WTC11 (cell line): Measurements from ENCODE around the gene MOB3B. TPM values are rescaled to one million over a fixed set of nuclear protein-coding genes. Genes with fewer than 3 reads are reported as not detected.

Experiments
- ATAC-seq: fragments of 200-7000 bp; cut with Tn5 transposase; 2 replicates; pipeline ENCODE4 v1.10.0; 2021; ENCODE audit warnings: mild to moderate bottlenecking, moderate library complexity
- CTCF ChIA-PET: fragments of 300-600 bp; sonication (Branson Sonifier 250); formaldehyde crosslinking; loops from one replicate; lab custom pipeline; 2021; ENCODE audit warnings: antibody characterized with exemption; lab: Charles Lee
- POLR2A ChIA-PET: fragments of 350-600 bp; sonication (Branson Sonifier 250); formaldehyde crosslinking; loops from one replicate; lab custom pipeline; 2021; ENCODE audit warnings: antibody characterized with exemption; lab: Charles Lee
- DNase-seq: peaks from one replicate; pipeline ENCODE4 v3.0.0; 2021; ENCODE audit warnings: low spot score
- H3K27ac Mint-ChIP-seq: 2 replicates; pipeline ENCODE4 v1.8.0; 2021; ENCODE audit warnings: mixed read lengths
- H3K27me3 Mint-ChIP-seq: 2 replicates; pipeline ENCODE4 v1.8.0; 2021; ENCODE audit warnings: low read depth, mild to moderate bottlenecking, moderate library complexity, mixed read lengths
- H3K36me3 Mint-ChIP-seq: 2 replicates; pipeline ENCODE4 v1.8.0; 2021; ENCODE audit warnings: mixed read lengths
- H3K4me1 Mint-ChIP-seq: 2 replicates; pipeline ENCODE4 v1.8.0; 2022; ENCODE audit warnings: mixed read lengths
- H3K4me3 Mint-ChIP-seq: 2 replicates; pipeline ENCODE4 v1.8.0; 2021; ENCODE audit warnings: mild to moderate bottlenecking, moderate library complexity, mixed read lengths
- H3K9me3 Mint-ChIP-seq: 2 replicates; pipeline ENCODE4 v1.8.0; 2021; ENCODE audit warnings: mixed read lengths
- CREB1 ChIP-seq: sonication (generic); formaldehyde crosslinking; IDR thresholded peaks from 2 replicates; pipeline ENCODE4 v1.8.0; 2023; ENCODE audit warnings: mild to moderate bottlenecking, missing genetic modification reagents
- FOXK1 ChIP-seq: sonication (generic); formaldehyde crosslinking; IDR thresholded peaks from 2 replicates; pipeline ENCODE4 v1.8.0; 2022; ENCODE audit warnings: mild to moderate bottlenecking, moderate library complexity, missing genetic modification reagents
- JAZF1 ChIP-seq: fragments of 250-450 bp; sonication (Bioruptor Pico); IDR thresholded peaks from 2 replicates; pipeline ENCODE4 v1.9.0; 2021; ENCODE audit warnings: moderate library complexity, mild to moderate bottlenecking, inconsistent platforms
- MXD4 ChIP-seq: fragments of 250-450 bp; sonication (Bioruptor Pico); IDR thresholded peaks from 2 replicates; pipeline ENCODE4 v1.8.0; 2021; ENCODE audit warnings: mild to moderate bottlenecking, moderate library complexity, borderline replicate concordance
- NR1H2 ChIP-seq: sonication (generic); formaldehyde crosslinking; IDR thresholded peaks from 2 replicates; pipeline ENCODE4 v1.9.0; 2021; ENCODE audit warnings: mild to moderate bottlenecking, moderate library complexity, missing genetic modification reagents
- NR2C2 ChIP-seq: sonication (generic); formaldehyde crosslinking; IDR thresholded peaks from 2 replicates; pipeline ENCODE4 v1.8.0; 2022; ENCODE audit warnings: mild to moderate bottlenecking, missing genetic modification reagents
- RORB ChIP-seq: fragments of 250-450 bp; sonication (Bioruptor Pico); IDR thresholded peaks from 2 replicates; pipeline ENCODE4 v1.9.0; 2021; ENCODE audit warnings: mild to moderate bottlenecking
- SMAD3 ChIP-seq: sonication (generic); formaldehyde crosslinking; IDR thresholded peaks from 2 replicates; pipeline ENCODE4 v1.8.0; 2022; ENCODE audit warnings: missing genetic modification reagents, mild to moderate bottlenecking, borderline replicate concordance
- ZNF317 ChIP-seq: sonication (generic); formaldehyde crosslinking; IDR thresholded peaks from 2 replicates; pipeline ENCODE4 v1.8.1; 2023; ENCODE audit warnings: low read depth, mild to moderate bottlenecking, moderate library complexity, missing genetic modification reagents, borderline replicate concordance
- ZNF416 ChIP-seq: fragments of 250-450 bp; sonication (Bioruptor Pico); IDR thresholded peaks from 2 replicates; pipeline ENCODE4 v1.9.0; 2021; ENCODE audit warnings: mild to moderate bottlenecking, inconsistent platforms
- ZNF671 ChIP-seq: fragments of 250-450 bp; sonication (Bioruptor Pico); IDR thresholded peaks from 2 replicates; pipeline ENCODE4 v1.8.0; 2021; ENCODE audit warnings: mild to moderate bottlenecking
- total RNA-seq: library from RNA; stranded (reverse); gene quantifications from 3 replicates; pipeline ENCODE4 v1.2.3, GENCODE V29; 2021
- TF ChIP-seq, protein P1 (sequence below): fragments of 250-450 bp; sonication (Bioruptor Pico); IDR thresholded peaks from 2 replicates; pipeline ENCODE4 v1.9.0; 2021; ENCODE audit warnings: mild to moderate bottlenecking
- TF ChIP-seq, protein P2 (sequence below): sonication (generic); formaldehyde crosslinking; IDR thresholded peaks from 2 replicates; pipeline ENCODE4 v1.8.0; 2022; ENCODE audit warnings: mild to moderate bottlenecking, missing genetic modification reagents
- TF ChIP-seq, protein P3 (sequence below): sonication (generic); formaldehyde crosslinking; IDR thresholded peaks from 2 replicates; pipeline ENCODE4 v1.8.1; 2023; ENCODE audit warnings: mild to moderate bottlenecking, moderate library complexity, missing genetic modification reagents
- TF ChIP-seq, protein P4 (sequence below): sonication (generic); formaldehyde crosslinking; IDR thresholded peaks from 2 replicates; pipeline ENCODE4 v1.8.1; 2022; ENCODE audit warnings: low read depth, mild to moderate bottlenecking, moderate library complexity, missing genetic modification reagents, borderline replicate concordance
- TF ChIP-seq, protein P5 (sequence below): sonication (generic); formaldehyde crosslinking; IDR thresholded peaks from 2 replicates; pipeline ENCODE4 v1.8.0; 2022; ENCODE audit warnings: mild to moderate bottlenecking, missing genetic modification reagents

The MOB3B gene
- total RNA-seq, 1 experiment from 2014 or later = 25.1 TPM

DNA sequence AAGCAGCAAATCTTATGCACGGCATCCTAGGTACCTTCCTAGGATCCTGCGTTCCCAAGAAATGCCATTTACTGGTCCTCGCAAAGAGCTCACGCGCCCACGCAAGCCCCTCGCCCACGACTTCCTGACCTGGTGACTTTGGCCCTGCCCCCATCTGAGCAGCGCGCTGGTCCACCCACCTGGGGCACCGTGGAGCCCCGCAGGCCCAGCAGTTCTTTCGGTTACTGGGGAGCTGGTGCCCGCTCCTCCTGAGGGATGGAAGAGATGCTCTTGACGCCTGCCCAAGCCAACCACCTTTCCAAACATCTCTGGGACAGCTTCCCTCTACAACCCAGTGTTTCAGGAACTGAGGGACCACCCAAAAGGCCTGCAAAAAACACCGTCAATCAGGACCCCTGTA, 249.4 kb downstream of the MOB3B start (continued):
- TF ChIP-seq, protein P1, sequence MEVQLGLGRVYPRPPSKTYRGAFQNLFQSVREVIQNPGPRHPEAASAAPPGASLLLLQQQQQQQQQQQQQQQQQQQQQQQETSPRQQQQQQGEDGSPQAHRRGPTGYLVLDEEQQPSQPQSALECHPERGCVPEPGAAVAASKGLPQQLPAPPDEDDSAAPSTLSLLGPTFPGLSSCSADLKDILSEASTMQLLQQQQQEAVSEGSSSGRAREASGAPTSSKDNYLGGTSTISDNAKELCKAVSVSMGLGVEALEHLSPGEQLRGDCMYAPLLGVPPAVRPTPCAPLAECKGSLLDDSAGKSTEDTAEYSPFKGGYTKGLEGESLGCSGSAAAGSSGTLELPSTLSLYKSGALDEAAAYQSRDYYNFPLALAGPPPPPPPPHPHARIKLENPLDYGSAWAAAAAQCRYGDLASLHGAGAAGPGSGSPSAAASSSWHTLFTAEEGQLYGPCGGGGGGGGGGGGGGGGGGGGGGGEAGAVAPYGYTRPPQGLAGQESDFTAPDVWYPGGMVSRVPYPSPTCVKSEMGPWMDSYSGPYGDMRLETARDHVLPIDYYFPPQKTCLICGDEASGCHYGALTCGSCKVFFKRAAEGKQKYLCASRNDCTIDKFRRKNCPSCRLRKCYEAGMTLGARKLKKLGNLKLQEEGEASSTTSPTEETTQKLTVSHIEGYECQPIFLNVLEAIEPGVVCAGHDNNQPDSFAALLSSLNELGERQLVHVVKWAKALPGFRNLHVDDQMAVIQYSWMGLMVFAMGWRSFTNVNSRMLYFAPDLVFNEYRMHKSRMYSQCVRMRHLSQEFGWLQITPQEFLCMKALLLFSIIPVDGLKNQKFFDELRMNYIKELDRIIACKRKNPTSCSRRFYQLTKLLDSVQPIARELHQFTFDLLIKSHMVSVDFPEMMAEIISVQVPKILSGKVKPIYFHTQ (CRISPR knock-in tag) = no peak
- no peak for TF ChIP-seq FOXK1 (CRISPR knock-in tag)
- no peak for TF ChIP-seq NR1H2 (CRISPR knock-in tag)
- no peak for TF ChIP-seq NR2C2 (CRISPR knock-in tag)
- no peak for TF ChIP-seq ZNF416 (CRISPR knock-in tag)
- no peak for TF ChIP-seq ZNF317 (CRISPR knock-in tag)
- TF ChIP-seq RORB (CRISPR knock-in tag) = no peak
- no peak for TF ChIP-seq JAZF1 (CRISPR knock-in tag)
- TF ChIP-seq, protein P2, sequence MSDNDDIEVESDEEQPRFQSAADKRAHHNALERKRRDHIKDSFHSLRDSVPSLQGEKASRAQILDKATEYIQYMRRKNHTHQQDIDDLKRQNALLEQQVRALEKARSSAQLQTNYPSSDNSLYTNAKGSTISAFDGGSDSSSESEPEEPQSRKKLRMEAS (CRISPR knock-in tag) = no peak

DNA sequence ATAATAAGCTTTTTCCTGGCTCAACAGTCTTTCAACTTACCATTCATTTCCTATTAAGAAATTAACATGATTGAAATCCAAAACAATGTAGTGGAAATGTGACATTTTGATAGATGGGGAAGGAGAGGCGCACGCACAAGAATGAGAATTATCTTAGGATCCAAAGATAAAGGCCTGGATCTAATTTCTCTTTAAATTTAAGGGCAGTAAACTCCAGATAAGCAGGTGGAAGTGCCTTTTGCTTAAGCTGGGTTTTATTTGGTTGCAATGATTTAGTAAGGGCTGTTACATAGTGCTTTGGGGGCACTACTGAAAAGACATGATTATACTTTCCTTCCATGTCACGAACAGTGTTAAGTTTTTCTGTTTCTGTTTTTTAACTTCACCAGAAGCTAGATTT, 250.0 kb downstream of the MOB3B start:
- Mint-ChIP-seq H3K36me3 (no peaks in the 10 kb centered on the region), H3K4me3 (no peak overlapping the region), H3K9me3 (no peaks in the 10 kb centered on the region)
- POLR2A ChIA-PET = interaction anchor here (0.6 kb wide), 1 partner anchor 639 kb away, joined by 3 read pairs; no protein-coding TSS in a partner anchor
- TF ChIP-seq, protein P3, sequence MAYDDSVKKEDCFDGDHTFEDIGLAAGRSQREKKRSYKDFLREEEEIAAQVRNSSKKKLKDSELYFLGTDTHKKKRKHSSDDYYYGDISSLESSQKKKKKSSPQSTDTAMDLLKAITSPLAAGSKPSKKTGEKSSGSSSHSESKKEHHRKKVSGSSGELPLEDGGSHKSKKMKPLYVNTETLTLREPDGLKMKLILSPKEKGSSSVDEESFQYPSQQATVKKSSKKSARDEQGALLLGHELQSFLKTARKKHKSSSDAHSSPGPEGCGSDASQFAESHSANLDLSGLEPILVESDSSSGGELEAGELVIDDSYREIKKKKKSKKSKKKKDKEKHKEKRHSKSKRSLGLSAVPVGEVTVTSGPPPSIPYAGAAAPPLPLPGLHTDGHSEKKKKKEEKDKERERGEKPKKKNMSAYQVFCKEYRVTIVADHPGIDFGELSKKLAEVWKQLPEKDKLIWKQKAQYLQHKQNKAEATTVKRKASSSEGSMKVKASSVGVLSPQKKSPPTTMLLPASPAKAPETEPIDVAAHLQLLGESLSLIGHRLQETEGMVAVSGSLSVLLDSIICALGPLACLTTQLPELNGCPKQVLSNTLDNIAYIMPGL (CRISPR knock-in tag) = no peak
- TF ChIP-seq ZNF671 (no peak), NR1H2 (CRISPR knock-in tag) (no peak), MXD4 (CRISPR knock-in tag) (no peak), CREB1 (CRISPR knock-in tag) (no peak), SMAD3 (CRISPR knock-in tag) (no peak)
- TF ChIP-seq, protein P2 (CRISPR knock-in tag) = no peak
- TF ChIP-seq, protein P4, sequence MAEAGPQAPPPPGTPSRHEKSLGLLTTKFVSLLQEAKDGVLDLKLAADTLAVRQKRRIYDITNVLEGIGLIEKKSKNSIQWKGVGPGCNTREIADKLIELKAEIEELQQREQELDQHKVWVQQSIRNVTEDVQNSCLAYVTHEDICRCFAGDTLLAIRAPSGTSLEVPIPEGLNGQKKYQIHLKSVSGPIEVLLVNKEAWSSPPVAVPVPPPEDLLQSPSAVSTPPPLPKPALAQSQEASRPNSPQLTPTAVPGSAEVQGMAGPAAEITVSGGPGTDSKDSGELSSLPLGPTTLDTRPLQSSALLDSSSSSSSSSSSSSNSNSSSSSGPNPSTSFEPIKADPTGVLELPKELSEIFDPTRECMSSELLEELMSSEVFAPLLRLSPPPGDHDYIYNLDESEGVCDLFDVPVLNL (CRISPR knock-in tag) = no peak
- TF ChIP-seq, protein P5, sequence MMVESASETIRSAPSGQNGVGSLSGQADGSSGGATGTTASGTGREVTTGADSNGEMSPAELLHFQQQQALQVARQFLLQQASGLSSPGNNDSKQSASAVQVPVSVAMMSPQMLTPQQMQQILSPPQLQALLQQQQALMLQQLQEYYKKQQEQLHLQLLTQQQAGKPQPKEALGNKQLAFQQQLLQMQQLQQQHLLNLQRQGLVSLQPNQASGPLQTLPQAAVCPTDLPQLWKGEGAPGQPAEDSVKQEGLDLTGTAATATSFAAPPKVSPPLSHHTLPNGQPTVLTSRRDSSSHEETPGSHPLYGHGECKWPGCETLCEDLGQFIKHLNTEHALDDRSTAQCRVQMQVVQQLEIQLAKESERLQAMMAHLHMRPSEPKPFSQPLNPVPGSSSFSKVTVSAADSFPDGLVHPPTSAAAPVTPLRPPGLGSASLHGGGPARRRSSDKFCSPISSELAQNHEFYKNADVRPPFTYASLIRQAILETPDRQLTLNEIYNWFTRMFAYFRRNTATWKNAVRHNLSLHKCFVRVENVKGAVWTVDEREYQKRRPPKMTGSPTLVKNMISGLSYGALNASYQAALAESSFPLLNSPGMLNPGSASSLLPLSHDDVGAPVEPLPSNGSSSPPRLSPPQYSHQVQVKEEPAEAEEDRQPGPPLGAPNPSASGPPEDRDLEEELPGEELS (CRISPR knock-in tag) = no peak
- TF ChIP-seq, all 79 proteins: peak for 0
- CTCF ChIA-PET = interaction anchor here (0.6 to 1.0 kb wide), 2 partner anchors 29 to 99 kb away, joined by 3 read pairs; no protein-coding TSS in a partner anchor
- no peak for DNase-seq
- peaks cover 18% of the 10 kb centered on the region for H3K4me1 Mint-ChIP-seq
- H3K27ac Mint-ChIP-seq = no peak overlapping the region
- H3K27me3 Mint-ChIP-seq = no peaks in the 10 kb centered on the region
- ATAC-seq = no peak
